HepG2 (cell line): ENCODE data around the gene DNAJC7. TPM values are rescaled to one million over a fixed set of nuclear protein-coding genes. Genes with fewer than 3 reads are reported as not detected.

Source experiments
- AGO2 ChIP-seq: fragments of 200-400 bp; formaldehyde crosslinking; optimal IDR thresholded peaks from 2 replicates; pipeline ENCODE3; 2017; ENCODE audit warnings: mild to moderate bottlenecking, low read depth, low read length, moderate library complexity
- ATF2 ChIP-seq: sonication (generic); formaldehyde crosslinking; IDR thresholded peaks from 2 replicates; pipeline ENCODE4 v1.4.0; 2020; ENCODE audit warnings: missing genetic modification reagents
- CTCF ChIP-seq: sonication (generic); formaldehyde crosslinking; IDR thresholded peaks from 2 replicates; pipeline ENCODE4 v1.5.0; 2020; ENCODE audit warnings: mild to moderate bottlenecking, missing genetic modification reagents, moderate library complexity
- MAZ ChIP-seq, 2 experiments: sonication (generic) in 1 of 2; formaldehyde crosslinking in 1 of 2; IDR thresholded peaks; 2 replicates each; pipeline versions ENCODE4 v1.5.0 to v1.6.1; 2012 to 2020; ENCODE audit warnings: low read depth in 2 of 2, mild to moderate bottlenecking in 2 of 2, borderline replicate concordance in 1 of 2, improper control_type of control experiment in 1 of 2, low read length in 1 of 2, missing genetic modification reagents in 1 of 2, moderate library complexity in 1 of 2
- NR0B2 ChIP-seq: sonication (generic); formaldehyde crosslinking; IDR thresholded peaks from 2 replicates; pipeline ENCODE4 v1.4.0; 2020; ENCODE audit warnings: mild to moderate bottlenecking, missing genetic modification reagents
- NR3C1 ChIP-seq: sonication (generic); formaldehyde crosslinking; IDR thresholded peaks from 2 replicates; pipeline ENCODE4 v1.4.0; 2020; ENCODE audit warnings: missing genetic modification reagents
- PHB2 ChIP-seq: fragments of 450-650 bp; IDR thresholded peaks from 2 replicates; pipeline ENCODE4 v1.6.1; 2018; ENCODE audit not compliant: partially characterized antibody
- SOX6 ChIP-seq, 2 experiments: fragments of 450-650 bp in 1 of 2; sonication (generic) in 1 of 2; formaldehyde crosslinking in 1 of 2; IDR thresholded peaks; 2 replicates each; pipeline versions ENCODE4 v1.4.0 to v1.6.1; 2017 to 2020; ENCODE audit warnings: antibody characterized with exemption in 1 of 2, mild to moderate bottlenecking in 1 of 2, missing genetic modification reagents in 1 of 2
- ZFP41 ChIP-seq: sonication (generic); formaldehyde crosslinking; IDR thresholded peaks from 2 replicates; pipeline ENCODE4 v1.4.0; 2020; ENCODE audit warnings: mild to moderate bottlenecking, missing genetic modification reagents, borderline replicate concordance
- ZGPAT ChIP-seq: IDR thresholded peaks from 2 replicates; pipeline ENCODE4 v1.6.1; 2016; ENCODE audit warnings: mild to moderate bottlenecking
- ZNF205 ChIP-seq: IDR thresholded peaks from 2 replicates; pipeline ENCODE4 v1.6.1; 2018; ENCODE audit warnings: missing biosample characterization, missing genetic modification reagents
- ZNF260 ChIP-seq: sonication (generic); formaldehyde crosslinking; IDR thresholded peaks from 2 replicates; pipeline ENCODE4 v1.4.0; 2020; ENCODE audit warnings: missing genetic modification reagents, low read depth, mild to moderate bottlenecking, borderline replicate concordance
- ZNF556 ChIP-seq: sonication (generic); formaldehyde crosslinking; IDR thresholded peaks from 2 replicates; pipeline ENCODE4 v1.4.0; 2020; ENCODE audit warnings: mild to moderate bottlenecking, missing genetic modification reagents, borderline replicate concordance
- ZNF580 ChIP-seq: IDR thresholded peaks from 2 replicates; pipeline ENCODE4 v1.6.1; 2016; ENCODE audit warnings: low read depth, borderline replicate concordance
- ZNF597 ChIP-seq: sonication (generic); formaldehyde crosslinking; IDR thresholded peaks from 2 replicates; pipeline ENCODE4 v1.5.0; 2020; ENCODE audit warnings: missing genetic modification reagents
- ZNF704 ChIP-seq: sonication (generic); formaldehyde crosslinking; IDR thresholded peaks from 2 replicates; pipeline ENCODE4 v1.8.1; 2023; ENCODE audit warnings: mild to moderate bottlenecking, inconsistent platforms, moderate library complexity, missing genetic modification reagents, borderline replicate concordance
- ZNF720 ChIP-seq: sonication (generic); formaldehyde crosslinking; IDR thresholded peaks from 2 replicates; pipeline ENCODE4 v1.4.0; 2020; ENCODE audit warnings: missing genetic modification reagents
- polyA plus RNA-seq, 8 experiments: library from polyadenylated mRNA; depleted of rRNA in 3 of 8; stranded (reverse) in 7 of 8; unstranded in 1 of 8; fragments of >200 nt; fragmentation: Illumina TruSeq in 4 of 8; extraction: Trizol in 4 of 8; gene quantifications; 2 replicates each; pipeline versions ENCODE4 v1.2.1 to v1.2.3, GENCODE V29; 2011 to 2016; ENCODE audit warnings: low read depth in 4 of 8, missing spikeins in 1 of 8, mixed read lengths in 1 of 8; ENCODE audit not compliant: insufficient read depth in 1 of 8
- total RNA-seq, 5 experiments: library from RNA; depleted of rRNA; stranded (reverse); fragments of >200 nt; fragmentation: Illumina TruSeq; extraction: Trizol; gene quantifications; 2 replicates each; pipeline ENCODE4 v1.2.3, GENCODE V29; 2016; ENCODE audit warnings: low read depth in 1 of 5

DNAJC7 gene
- total and polyA plus RNA-seq, 2 of the 13 experiments (the other 11 are each of a cell fraction or from before 2014, with no cell fraction given), result 47.7 to 132 TPM

GRCh38 chr17:42027961-42028790 lies 10.9 kb upstream of the DNAJC7 start (continued):
- no peak for TF ChIP-seq ZFP41 (CRISPR knock-in tag)
- peak; percentile 38 for TF ChIP-seq ZGPAT (CRISPR knock-in tag)
- TF ChIP-seq ZNF704 (CRISPR knock-in tag), result no peak
- peak; percentile 27 for TF ChIP-seq AGO2
- TF ChIP-seq PHB2, result no peak
- no peak for TF ChIP-seq ZNF597 (CRISPR knock-in tag)
- peak; percentile 34; the same call in 1 of the 2 replicates for TF ChIP-seq ATF2 (CRISPR knock-in tag)
- 0 out of 2 replicates have a peak, but pooled peaks have one; percentile 11 for TF ChIP-seq ZNF720 (CRISPR knock-in tag)
- no peak for TF ChIP-seq MAZ (IDR thresholded peaks at IDR 0.05; ENCODE audit: borderline replicate concordance, low read depth, low read length)
- TF ChIP-seq MAZ (CRISPR knock-in tag; IDR thresholded peaks at IDR 0.05; ENCODE audit: low read depth), result peak; percentile 60; the same call in 1 of the 2 replicates
- peak; percentile 82; the same call in 1 of the 2 replicates for TF ChIP-seq ZNF580 (CRISPR knock-in tag)
- TF ChIP-seq SOX6 (IDR thresholded peaks at IDR 0.05), result no peak
- TF ChIP-seq SOX6 (CRISPR knock-in tag; IDR thresholded peaks at IDR 0.05), result peak; percentile 9; the same call in 1 of the 2 replicates
- TF ChIP-seq NR0B2 (CRISPR knock-in tag), result peak; percentile 68; the same call in 1 of the 2 replicates
- no peak for TF ChIP-seq NR3C1 (CRISPR knock-in tag)
- 0 out of 2 replicates have a peak, but pooled peaks have one; percentile 34 for TF ChIP-seq ZNF556 (CRISPR knock-in tag)
- peak; percentile 93 for TF ChIP-seq CTCF (CRISPR knock-in tag)
- peak; percentile 71; the same call in 1 of the 2 replicates for TF ChIP-seq ZNF205 (CRISPR knock-in tag)
- TF ChIP-seq ZNF260 (CRISPR knock-in tag), result no peak
